SK-N-MC (cell line): Measurements from ENCODE around the gene NPR2.

Experiments used
- DNase-seq: peaks from one replicate; pipeline ENCODE4 v3.0.0-alpha.2; 2011; ENCODE audit warnings: low read depth, low spot score
- H3K27ac ChIP-seq: fragments of 200-600 bp; sonication (generic); 2 replicates; pipeline ENCODE4 v1.5.1; 2016; ENCODE audit warnings: mixed run types
- H3K36me3 ChIP-seq: fragments of 200-600 bp; sonication (generic); 2 replicates; pipeline ENCODE4 v1.6.1; 2017; ENCODE audit warnings: antibody characterized with exemption, low read length, mixed read lengths; ENCODE audit not compliant: insufficient read depth
- H3K4me3 ChIP-seq: fragments of 200-600 bp; sonication (generic); 2 replicates; pipeline ENCODE4 v1.5.1; 2016
- H3K9ac ChIP-seq: fragments of 200-600 bp; sonication (generic); 2 replicates; pipeline ENCODE4 v1.8.0; 2017; ENCODE audit warnings: mixed run types, mixed read lengths; ENCODE audit not compliant: insufficient read length
- H3K9me3 ChIP-seq: fragments of 200-600 bp; sonication (generic); 2 replicates; pipeline ENCODE4 v1.6.1; 2017; ENCODE audit warnings: low read depth, mild to moderate bottlenecking, antibody characterized with exemption, low read length, moderate library complexity, mixed read lengths
- EZH2 ChIP-seq: fragments of 200-600 bp; sonication (generic); IDR thresholded peaks from one replicate; pipeline ENCODE4 v1.6.1; 2017; ENCODE audit warnings: antibody characterized with exemption
- FOXP2 ChIP-seq: optimal IDR thresholded peaks from 2 replicates; pipeline ENCODE3; 2011; ENCODE audit warnings: mild to moderate bottlenecking, moderate library complexity; ENCODE audit not compliant: insufficient read depth; ENCODE audit errors: extremely low read length, control extremely low read depth
- POLR2AphosphoS5 ChIP-seq: IDR thresholded peaks from 2 replicates; pipeline ENCODE4 v1.6.1; 2012; ENCODE audit warnings: mild to moderate bottlenecking, low read depth, low read length, borderline replicate concordance

NPR2 gene

GRCh38 chr9:35757892-35758275 lies 33.5 kb upstream of the NPR2 start:
- H3K4me3 ChIP-seq, result peak overlapping the region; percentile 86
- TF ChIP-seq POLR2AphosphoS5 (no peak), EZH2 (no peak), FOXP2 (no peak)
- peaks cover 6% of the 10 kb centered on the region; the same call in 1 of the 2 replicates for H3K36me3 ChIP-seq
- H3K27ac ChIP-seq, result no peak overlapping the region
- no peaks in the 10 kb centered on the region for H3K9me3 ChIP-seq
- H3K9ac ChIP-seq, result peak overlapping the region; percentile 80
- no peak for DNase-seq

GRCh38 chr9:35758475-35759050 lies 32.8 kb upstream of the NPR2 start:
- H3K27ac ChIP-seq, result no peak overlapping the region
- TF ChIP-seq EZH2, result no peak
- TF ChIP-seq POLR2AphosphoS5, result no peak
- no peak for TF ChIP-seq FOXP2
- no peaks in the 10 kb centered on the region for H3K36me3 ChIP-seq
- H3K4me3 ChIP-seq, result peak overlapping the region; percentile 86; the same call in 1 of the 2 replicates
- no peaks in the 10 kb centered on the region for H3K9me3 ChIP-seq
- no peak for DNase-seq
- H3K9ac ChIP-seq, result no peak overlapping the region

GRCh38 chr9:35759795-35760194 lies 31.6 kb upstream of the NPR2 start:
- no peaks in the 10 kb centered on the region for H3K9me3 ChIP-seq
- H3K9ac ChIP-seq, result no peak overlapping the region
- TF ChIP-seq POLR2AphosphoS5 (no peak), FOXP2 (no peak), EZH2 (no peak)
- H3K4me3 ChIP-seq, result no peak overlapping the region
- H3K36me3 ChIP-seq, result no peaks in the 10 kb centered on the region
- H3K27ac ChIP-seq, result no peak overlapping the region
- no peak for DNase-seq

- Histone ChIP-seq H3K4me3 (no peak overlapping the region), H3K36me3 (no peaks in the 10 kb centered on the region), H3K9ac (no peak overlapping the region), H3K9me3 (no peaks in the 10 kb centered on the region), H3K27ac (no peak overlapping the region)
- no peak for TF ChIP-seq EZH2
- TF ChIP-seq POLR2AphosphoS5, result no peak
- no peak for TF ChIP-seq FOXP2
- no peak for DNase-seq
These were observed 30.7 kb upstream of the NPR2 start for GRCh38 chr9:35760651-35761050.

- H3K36me3 ChIP-seq, result no peaks in the 10 kb centered on the region
- H3K27ac ChIP-seq, result no peak overlapping the region
These were observed 28.2 kb upstream of the NPR2 start for GRCh38 chr9:35763181-35763580.

DNA sequence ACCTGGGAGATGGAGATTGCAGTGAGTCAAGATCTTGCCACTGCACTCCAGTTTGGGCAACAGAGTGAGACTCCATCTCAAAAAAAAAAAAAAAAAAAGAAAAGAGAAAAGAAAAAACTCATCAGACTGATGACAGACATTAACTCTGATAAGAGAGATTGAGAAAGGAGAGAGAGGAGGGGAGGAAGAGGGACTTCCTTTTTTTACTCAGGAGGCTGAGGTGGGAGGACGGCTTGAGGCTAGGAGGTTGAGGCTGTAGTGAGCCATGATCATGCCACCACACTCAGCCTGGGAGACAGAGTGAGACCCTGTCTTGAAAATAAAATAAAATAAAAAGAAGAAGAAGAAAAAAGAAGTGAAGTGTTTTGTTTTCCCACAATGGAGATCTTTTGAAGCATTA lies 27.6 kb upstream of the NPR2 start:
- no peak overlapping the region for H3K4me3 ChIP-seq
- TF ChIP-seq POLR2AphosphoS5, result no peak
- TF ChIP-seq FOXP2, result no peak
- TF ChIP-seq EZH2, result no peak
- no peaks in the 10 kb centered on the region for H3K36me3 ChIP-seq
- DNase-seq, result no peak
- no peak overlapping the region for H3K27ac ChIP-seq
- H3K9me3 ChIP-seq, result no peaks in the 10 kb centered on the region
- no peak overlapping the region for H3K9ac ChIP-seq

More at GRCh38 chr9:35763181-35763580, 28.2 kb upstream of the NPR2 start:
- Histone ChIP-seq H3K9ac (no peak overlapping the region), H3K9me3 (no peaks in the 10 kb centered on the region), H3K4me3 (no peak overlapping the region)
- DNase-seq, result no peak
- TF ChIP-seq EZH2 (no peak), FOXP2 (no peak), POLR2AphosphoS5 (no peak)

DNA sequence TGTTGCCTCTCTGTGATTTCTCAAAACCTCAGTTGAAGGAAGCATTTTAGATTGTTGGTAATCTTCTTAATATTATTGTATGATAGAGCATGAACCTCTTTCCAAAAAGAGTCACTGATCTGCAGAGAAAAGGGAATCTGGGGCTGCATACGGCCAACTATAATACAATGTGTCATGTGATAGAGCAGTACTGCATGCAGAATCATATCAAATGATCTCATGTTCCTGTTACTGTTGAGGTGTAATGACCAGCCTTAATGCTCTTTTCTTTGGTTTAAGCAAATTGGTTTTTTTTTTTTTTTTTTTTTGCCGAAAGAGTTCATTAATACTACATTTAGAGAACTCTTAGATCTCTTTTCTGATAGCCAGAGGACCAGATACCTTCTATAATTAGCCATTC lies 24.4 kb upstream of the NPR2 start:
- no peak overlapping the region for H3K27ac ChIP-seq
- H3K9ac ChIP-seq, result no peak overlapping the region
- no peaks in the 10 kb centered on the region for H3K36me3 ChIP-seq
- no peak for TF ChIP-seq EZH2
- TF ChIP-seq FOXP2, result no peak
- no peak for TF ChIP-seq POLR2AphosphoS5
- DNase-seq, result no peak
- H3K9me3 ChIP-seq, result no peaks in the 10 kb centered on the region
- no peak overlapping the region for H3K4me3 ChIP-seq

DNA sequence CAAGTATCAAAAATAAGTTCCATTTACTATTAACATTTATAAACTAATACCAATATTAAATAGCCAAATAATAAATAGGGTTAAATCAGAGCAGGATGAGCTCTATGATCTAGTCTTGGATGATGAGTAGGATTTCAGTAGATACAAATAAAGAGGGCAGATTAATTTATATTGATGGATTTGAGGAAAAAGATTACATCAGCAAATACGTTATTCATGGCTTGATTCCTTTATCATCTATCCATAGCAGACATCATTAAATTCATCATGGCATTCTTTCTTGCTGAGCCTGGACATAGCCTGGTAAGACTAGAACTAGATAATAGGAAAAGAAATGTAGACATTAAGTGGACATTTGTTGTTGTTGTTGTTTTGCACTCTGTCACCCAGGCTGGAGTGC lies 23.9 kb upstream of the NPR2 start:
- no peak for DNase-seq

DNA sequence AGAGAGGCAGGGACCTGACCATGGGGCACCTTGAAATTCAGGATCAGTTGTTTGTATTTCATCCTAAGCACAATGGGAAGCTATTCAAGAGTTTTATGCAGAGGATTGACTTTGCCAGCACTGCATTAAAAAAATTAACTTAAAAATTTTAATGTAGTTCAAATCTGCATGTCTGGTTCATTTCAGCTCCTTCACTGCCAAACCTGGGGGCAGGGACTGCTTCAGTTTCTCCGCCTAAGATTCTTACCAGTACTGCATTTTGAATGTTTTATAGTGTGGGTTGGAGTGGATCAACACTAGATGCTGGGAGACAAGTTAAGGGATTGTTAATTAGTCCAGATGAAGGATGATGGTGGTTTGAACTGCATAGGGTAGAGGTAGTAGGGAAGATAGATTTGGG lies 21.6 kb upstream of the NPR2 start:
- Histone ChIP-seq H3K36me3 (no peaks in the 10 kb centered on the region), H3K27ac (no peak overlapping the region), H3K4me3 (no peak overlapping the region), H3K9me3 (no peaks in the 10 kb centered on the region), H3K9ac (no peak overlapping the region)
- no peak for TF ChIP-seq FOXP2
- no peak for TF ChIP-seq EZH2
- no peak for TF ChIP-seq POLR2AphosphoS5
- DNase-seq, result no peak

More for the DNA sequence above, 23.9 kb upstream of the NPR2 start:
- H3K4me3 ChIP-seq, result no peak overlapping the region
- H3K36me3 ChIP-seq, result no peaks in the 10 kb centered on the region
- H3K9ac ChIP-seq, result no peak overlapping the region
- no peaks in the 10 kb centered on the region for H3K9me3 ChIP-seq
- TF ChIP-seq FOXP2, result no peak
- TF ChIP-seq EZH2, result no peak
- no peak for TF ChIP-seq POLR2AphosphoS5
- no peak overlapping the region for H3K27ac ChIP-seq
